Progenitor cell of endocrine pancreas (in vitro differentiated cells): ENCODE data around the gene ADARB1. TPM values are rescaled to one million over a fixed set of nuclear protein-coding genes. Genes with fewer than 3 reads are reported as not detected.

Experiments
- DNase-seq: peaks from one replicate; pipeline ENCODE4 v3.0.0; 2021; ENCODE audit warnings: low spot score; ENCODE audit not compliant: unreplicated experiment
- H3K27ac Mint-ChIP-seq: 2 replicates; pipeline ENCODE4 v1.8.0; 2021; ENCODE audit warnings: mild to moderate bottlenecking, moderate library complexity, mixed read lengths
- H3K27me3 Mint-ChIP-seq: 2 replicates; pipeline ENCODE4 v1.8.0; 2021; ENCODE audit warnings: mixed read lengths
- H3K36me3 Mint-ChIP-seq: 2 replicates; pipeline ENCODE4 v1.8.0; 2022; ENCODE audit warnings: mixed read lengths; ENCODE audit not compliant: insufficient read depth
- H3K4me1 Mint-ChIP-seq: 2 replicates; pipeline ENCODE4 v1.8.0; 2021; ENCODE audit warnings: low read depth, mixed read lengths
- H3K4me3 Mint-ChIP-seq: 2 replicates; pipeline ENCODE4 v1.8.0; 2021; ENCODE audit warnings: low read depth, mild to moderate bottlenecking, moderate library complexity, mixed read lengths
- H3K9me3 Mint-ChIP-seq: 2 replicates; pipeline ENCODE4 v1.8.0; 2021; ENCODE audit warnings: low read depth, mixed read lengths
- total RNA-seq: library from RNA; stranded (reverse); gene quantifications from 2 replicates; pipeline ENCODE4 v1.2.1, GENCODE V29; 2021
- TF ChIP-seq, protein P1 (sequence below): fragments of 200-600 bp; sonication (generic); IDR thresholded peaks from one replicate; pipeline ENCODE4 v1.5.0; 2021; ENCODE audit warnings: antibody characterized with exemption, mild to moderate bottlenecking; ENCODE audit not compliant: unreplicated experiment

The ADARB1 gene
- total RNA-seq, 1 donor from 2014 or later: 19.1 TPM

DNA sequence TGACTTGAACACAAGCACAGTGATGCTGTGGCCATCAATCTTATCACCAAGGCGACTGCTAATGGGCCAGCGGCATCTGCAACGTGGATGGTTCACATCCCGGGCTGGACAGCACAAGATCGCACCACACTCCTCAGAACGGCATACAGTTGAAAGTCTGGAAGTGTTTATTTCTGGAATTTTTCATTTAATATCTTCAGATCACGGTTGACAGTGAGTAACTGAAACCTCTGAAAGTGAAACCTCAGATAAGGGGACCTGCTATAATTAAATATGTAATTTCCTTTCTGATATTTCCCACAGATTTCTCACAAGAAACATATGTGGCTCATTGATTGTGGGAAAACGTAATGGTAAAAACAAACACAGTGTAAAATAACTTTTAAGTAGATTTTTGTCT, 129.6 kb downstream of the ADARB1 start:
- no peaks in the 10 kb centered on the region for H3K36me3 Mint-ChIP-seq
- H3K4me3 Mint-ChIP-seq: no peak overlapping the region
- no peaks in the 10 kb centered on the region for H3K27me3 Mint-ChIP-seq
- no peak overlapping the region for H3K27ac Mint-ChIP-seq
- TF ChIP-seq, protein P1, sequence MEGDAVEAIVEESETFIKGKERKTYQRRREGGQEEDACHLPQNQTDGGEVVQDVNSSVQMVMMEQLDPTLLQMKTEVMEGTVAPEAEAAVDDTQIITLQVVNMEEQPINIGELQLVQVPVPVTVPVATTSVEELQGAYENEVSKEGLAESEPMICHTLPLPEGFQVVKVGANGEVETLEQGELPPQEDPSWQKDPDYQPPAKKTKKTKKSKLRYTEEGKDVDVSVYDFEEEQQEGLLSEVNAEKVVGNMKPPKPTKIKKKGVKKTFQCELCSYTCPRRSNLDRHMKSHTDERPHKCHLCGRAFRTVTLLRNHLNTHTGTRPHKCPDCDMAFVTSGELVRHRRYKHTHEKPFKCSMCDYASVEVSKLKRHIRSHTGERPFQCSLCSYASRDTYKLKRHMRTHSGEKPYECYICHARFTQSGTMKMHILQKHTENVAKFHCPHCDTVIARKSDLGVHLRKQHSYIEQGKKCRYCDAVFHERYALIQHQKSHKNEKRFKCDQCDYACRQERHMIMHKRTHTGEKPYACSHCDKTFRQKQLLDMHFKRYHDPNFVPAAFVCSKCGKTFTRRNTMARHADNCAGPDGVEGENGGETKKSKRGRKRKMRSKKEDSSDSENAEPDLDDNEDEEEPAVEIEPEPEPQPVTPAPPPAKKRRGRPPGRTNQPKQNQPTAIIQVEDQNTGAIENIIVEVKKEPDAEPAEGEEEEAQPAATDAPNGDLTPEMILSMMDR: no peak
- no peaks in the 10 kb centered on the region for H3K4me1 Mint-ChIP-seq
- no peaks in the 10 kb centered on the region for H3K9me3 Mint-ChIP-seq
- no peak for DNase-seq

DNA sequence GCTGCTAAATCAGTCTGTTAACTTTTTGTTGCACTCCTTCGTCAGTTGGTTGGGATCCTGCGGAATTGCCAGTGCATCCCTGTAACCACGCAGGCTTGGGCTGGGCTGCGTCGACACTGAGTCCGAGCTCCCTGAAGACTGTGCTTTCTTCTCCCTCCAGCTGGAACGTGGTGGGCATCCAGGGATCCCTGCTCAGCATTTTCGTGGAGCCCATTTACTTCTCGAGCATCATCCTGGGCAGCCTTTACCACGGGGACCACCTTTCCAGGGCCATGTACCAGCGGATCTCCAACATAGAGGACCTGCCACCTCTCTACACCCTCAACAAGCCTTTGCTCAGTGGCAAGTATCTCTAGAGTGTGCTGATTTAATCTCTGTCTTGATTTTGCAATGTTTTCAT, 130.0 kb downstream of the ADARB1 start:
- TF ChIP-seq, protein P1: no peak
- Mint-ChIP-seq H3K4me3 (no peak overlapping the region), H3K27me3 (no peaks in the 10 kb centered on the region), H3K9me3 (no peaks in the 10 kb centered on the region), H3K27ac (no peak overlapping the region), H3K4me1 (no peaks in the 10 kb centered on the region), H3K36me3 (no peaks in the 10 kb centered on the region)
- DNase-seq: no peak

DNA sequence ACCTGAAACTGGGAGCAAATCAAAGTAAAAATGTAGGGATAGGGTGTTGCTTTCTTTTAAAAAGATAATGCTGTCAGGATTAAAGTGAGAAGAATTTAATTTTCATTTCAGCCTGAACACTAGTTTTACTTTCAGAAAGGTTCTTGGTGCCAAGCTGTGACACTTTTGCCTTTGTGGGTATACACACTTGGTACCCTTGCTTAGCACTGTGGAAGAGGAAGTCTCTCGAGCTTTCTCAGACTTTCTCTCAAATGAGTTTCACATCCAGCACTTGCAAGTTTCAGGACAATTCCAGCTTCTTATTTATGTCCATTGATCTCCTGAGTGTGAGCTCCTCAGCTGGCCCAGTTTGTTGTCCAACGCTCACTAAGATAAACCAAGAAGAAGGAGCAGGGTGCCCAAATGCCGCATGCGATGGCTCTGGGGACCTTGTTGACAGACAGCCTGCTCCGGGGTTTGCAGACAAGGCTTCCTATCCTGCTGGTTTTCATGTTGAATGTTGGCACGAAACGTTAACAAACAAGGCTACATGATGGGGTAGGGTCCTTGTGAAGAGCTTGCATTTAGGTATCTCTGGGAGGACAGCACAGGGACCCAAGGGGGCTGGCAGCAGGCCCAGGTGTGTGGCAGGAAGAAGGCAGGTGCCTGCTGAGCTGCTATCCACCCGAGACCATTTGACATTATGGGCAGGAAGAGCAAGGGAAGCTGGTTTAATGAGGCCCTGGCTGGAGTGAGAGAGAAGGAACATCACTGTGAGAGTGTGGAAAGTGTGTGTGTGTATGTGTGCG, 133.7 kb downstream of the ADARB1 start:
- no peaks in the 10 kb centered on the region for H3K4me1 Mint-ChIP-seq
- TF ChIP-seq, protein P1: no peak
- H3K27me3 Mint-ChIP-seq: no peaks in the 10 kb centered on the region
- H3K4me3 Mint-ChIP-seq: no peak overlapping the region
- H3K27ac Mint-ChIP-seq: no peak overlapping the region
- no peak for DNase-seq
- H3K36me3 Mint-ChIP-seq: no peaks in the 10 kb centered on the region
- H3K9me3 Mint-ChIP-seq: no peaks in the 10 kb centered on the region

DNA sequence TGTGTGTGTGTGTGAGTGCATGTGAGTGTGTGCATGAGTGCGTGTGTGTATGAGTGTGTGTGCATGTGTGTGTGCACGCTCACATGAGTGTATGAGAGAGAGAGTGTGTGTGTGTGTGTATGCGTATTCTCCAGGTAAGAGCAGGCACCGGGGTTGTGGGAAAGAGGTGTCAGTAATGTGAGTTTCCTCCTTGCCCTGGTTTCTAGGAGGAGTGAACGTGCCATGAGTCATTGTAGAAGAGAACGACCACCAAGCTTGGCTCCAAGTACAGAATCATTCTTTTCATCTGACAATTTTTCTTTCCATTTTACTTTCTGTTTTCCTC, 134.2 kb downstream of the ADARB1 start:
- Mint-ChIP-seq H3K27me3 (no peaks in the 10 kb centered on the region), H3K4me3 (no peak overlapping the region), H3K27ac (no peak overlapping the region), H3K9me3 (no peaks in the 10 kb centered on the region), H3K4me1 (no peaks in the 10 kb centered on the region), H3K36me3 (no peaks in the 10 kb centered on the region)
- DNase-seq: no peak
- TF ChIP-seq, protein P1: no peak

DNA sequence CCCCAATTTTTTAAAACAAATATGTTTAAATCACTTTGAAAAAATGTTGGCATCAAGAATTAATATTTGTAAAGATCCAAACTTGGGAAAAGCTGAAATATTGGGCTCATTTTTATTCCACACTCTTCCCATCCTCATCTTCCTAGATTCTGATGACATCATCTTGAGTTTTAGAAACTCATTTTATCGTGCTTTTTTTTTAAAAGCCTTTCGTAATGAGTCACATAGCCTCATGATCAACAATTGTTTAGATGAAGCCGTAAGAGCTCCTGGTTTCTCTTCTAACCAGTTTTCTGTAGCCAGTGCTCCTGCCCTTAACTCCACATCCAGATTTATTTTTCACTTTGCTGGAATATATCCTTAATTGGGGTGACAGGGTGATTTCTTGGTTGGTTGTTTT, 134.7 kb downstream of the ADARB1 start:
- TF ChIP-seq, protein P1: no peak
- DNase-seq: no peak
- Mint-ChIP-seq H3K4me1 (no peaks in the 10 kb centered on the region), H3K27me3 (no peaks in the 10 kb centered on the region), H3K9me3 (no peaks in the 10 kb centered on the region), H3K4me3 (no peak overlapping the region), H3K36me3 (no peaks in the 10 kb centered on the region), H3K27ac (no peak overlapping the region)
